B cell (primary cell): ENCODE data around the gene KLHL24. TPM values are rescaled to one million over a fixed set of nuclear protein-coding genes. Genes with fewer than 3 reads are reported as not detected.
A peak's percentile ranks its signal among the peaks of the same experiment; 100 is the strongest.

Source experiments
- ATAC-seq: fragments of 200-7000 bp; cut with Tn5 transposase; one replicate; pipeline ENCODE4 v1.10.0; 2021; ENCODE audit warnings: low read depth, mild to moderate bottlenecking, moderate number of reproducible peaks, moderate library complexity
- CTCF ChIA-PET: fragments of 350-600 bp; sonication (Branson Sonifier 250); formaldehyde crosslinking; loops from one replicate; lab custom pipeline; 2021; ENCODE audit warnings: antibody characterized with exemption, inconsistent platforms; lab: Charles Lee
- POLR2A ChIA-PET: fragments of 350-600 bp; sonication (Branson Sonifier 250); formaldehyde crosslinking; loops from one replicate; lab custom pipeline; 2021; ENCODE audit warnings: antibody characterized with exemption; lab: Charles Lee
- DNase-seq: peaks from one replicate; pipeline ENCODE4 v3.0.0; 2013
- H2AFZ ChIP-seq: 2 replicates; pipeline ENCODE4 v1.6.1; 2012; ENCODE audit warnings: mild to moderate bottlenecking, low read depth, low read length; ENCODE audit not compliant: insufficient read depth, poor library complexity, severe bottlenecking
- H3K27ac ChIP-seq, 2 donors: 1 replicate in 1 of 2; 2 replicates in 1 of 2; pipeline ENCODE4 v1.5.1; 2012 to 2013; ENCODE audit warnings: low read length in 2 of 2, mild to moderate bottlenecking in 2 of 2, moderate library complexity in 1 of 2
- H3K27me3 ChIP-seq, 4 experiments: fragments of 200-600 bp in 1 of 4; sonication (generic) in 1 of 4; replicated peaks in 1 of 4; 1 replicate in 2 of 4; 2 replicates in 2 of 4; pipeline versions ENCODE4 v1.6.1 to v1.7.0; 2013 to 2016; ENCODE audit warnings: low read length in 3 of 4, mild to moderate bottlenecking in 2 of 4, mixed read lengths in 1 of 4, moderate library complexity in 1 of 4; ENCODE audit not compliant: insufficient read depth in 4 of 4, control insufficient read depth in 3 of 4; ENCODE audit errors: control extremely low read depth in 1 of 4
- H3K36me3 ChIP-seq, 2 experiments: replicated peaks in 1 of 2; 1 replicate in 1 of 2; 2 replicates in 1 of 2; pipeline versions ENCODE4 v1.6.1 to v1.7.1; 2013; ENCODE audit warnings: low read length in 1 of 2; ENCODE audit not compliant: insufficient read depth in 2 of 2, control insufficient read depth in 1 of 2; ENCODE audit errors: control extremely low read depth in 1 of 2, extremely low read depth in 1 of 2
- H3K4me1 ChIP-seq, 2 donors: fragments of 200-600 bp in 1 of 2; sonication (generic) in 1 of 2; 1 replicate in 1 of 2; 2 replicates in 1 of 2; pipeline versions ENCODE4 v1.5.1 to v1.6.1; 2013 to 2017; ENCODE audit warnings: low read length in 2 of 2; ENCODE audit not compliant: control insufficient read depth in 2 of 2, insufficient read depth in 2 of 2
- H3K4me2 ChIP-seq: replicated peaks from 2 replicates; pipeline ENCODE3; 2012; ENCODE audit warnings: mild to moderate bottlenecking, low read depth, low read length; ENCODE audit not compliant: poor library complexity, severe bottlenecking
- H3K4me3 ChIP-seq, 5 experiments: fragments of 200-600 bp in 1 of 5; sonication (generic) in 1 of 5; 1 replicate in 3 of 5; 2 replicates in 2 of 5; pipeline versions ENCODE4 v1.5.1 to v1.7.0; 2011 to 2016; ENCODE audit warnings: low read length in 4 of 5, mild to moderate bottlenecking in 4 of 5, low read depth in 2 of 5, control low read depth in 1 of 5, moderate library complexity in 1 of 5; ENCODE audit not compliant: insufficient read depth in 1 of 5; ENCODE audit errors: control extremely low read depth in 1 of 5, extremely low read depth in 1 of 5
- H3K79me2 ChIP-seq: fragments of 200-600 bp; sonication (generic); one replicate; pipeline ENCODE4 v1.6.0; 2016; ENCODE audit warnings: low read length; ENCODE audit not compliant: control insufficient read depth, insufficient read depth
- H3K9ac ChIP-seq: fragments of 200-600 bp; sonication (generic); 2 replicates; pipeline ENCODE4 v1.6.1; 2017; ENCODE audit warnings: mild to moderate bottlenecking, low read length, moderate library complexity
- H3K9me3 ChIP-seq, 3 donors: one replicate each; pipeline versions ENCODE4 v1.6.1 to v1.7.1; 2013; ENCODE audit warnings: low read length in 2 of 3; ENCODE audit not compliant: control insufficient read depth in 2 of 3, insufficient read depth in 1 of 3; ENCODE audit errors: control extremely low read depth in 1 of 3
- H4K20me1 ChIP-seq: 2 replicates; pipeline ENCODE4 v1.6.0; 2012; ENCODE audit warnings: mild to moderate bottlenecking, low read length; ENCODE audit not compliant: insufficient read depth, control insufficient read depth, poor library complexity, severe bottlenecking
- H3K27ac Mint-ChIP-seq: one replicate; pipeline ENCODE4 v1.8.0; 2021; ENCODE audit warnings: mixed read lengths
- H3K27me3 Mint-ChIP-seq: one replicate; pipeline ENCODE4 v1.8.0; 2021; ENCODE audit warnings: mixed read lengths
- H3K4me1 Mint-ChIP-seq: one replicate; pipeline ENCODE4 v1.8.0; 2021; ENCODE audit warnings: mixed read lengths
- H3K4me3 Mint-ChIP-seq: one replicate; pipeline ENCODE4 v1.8.0; 2021; ENCODE audit warnings: mixed read lengths
- H3K9me3 Mint-ChIP-seq: one replicate; pipeline ENCODE4 v1.8.0; 2022; ENCODE audit warnings: mixed read lengths; ENCODE audit not compliant: insufficient read depth
- CTCF ChIP-seq: fragments of 200-600 bp; IDR thresholded peaks from one replicate; pipeline ENCODE4 v1.8.0; 2022; ENCODE audit warnings: antibody characterized with exemption, mild to moderate bottlenecking
- EZH2 ChIP-seq: IDR thresholded peaks from 2 replicates; pipeline ENCODE4 v1.6.1; 2012; ENCODE audit warnings: borderline replicate concordance, low read depth, mild to moderate bottlenecking, moderate library complexity, low read length; ENCODE audit not compliant: insufficient read depth, poor library complexity, severe bottlenecking
- WGBS: methylation state at CpG from one replicate; pipeline ENCODE4 v1.1.5; 2013; ENCODE audit warnings: missing lambda C conversion rate; ENCODE audit not compliant: insufficient coverage; 5-methylcytosine and 5-hydroxymethylcytosine counted together
- intact Hi-C: fragments of 100-400 bp; cut with micrococcal nuclease; formaldehyde crosslinking; loops from one replicate; pipeline ENCODE4 v1.10.0; 2022
- polyA plus RNA-seq: library from polyadenylated mRNA; depleted of rRNA; stranded (reverse); fragments of >200 nt; gene quantifications from 2 replicates; pipeline ENCODE4 v1.2.3, GENCODE V29; 2012
- total RNA-seq, 2 donors: library from RNA; stranded (reverse); fragments of 120-200 nt in 1 of 2; gene quantifications; 1 replicate in 1 of 2; 2 replicates in 1 of 2; pipeline versions ENCODE4 v1.2.3 to v1.2.4, GENCODE V29; 2013 to 2022

KLHL24 gene
- total and polyA plus RNA-seq, 2 donors (not counting 1 experiment from before 2014, with no cell fraction given): 37.4 to 134 TPM

GRCh38 chr3:183590442-183590841 lies 45.0 kb upstream of the KLHL24 start:
- Histone ChIP-seq H3K27ac (no peak overlapping the region), H3K79me2 (no peaks in the 10 kb centered on the region), H4K20me1 (peaks cover 6% of the 10 kb centered on the region), H3K27me3 (peaks cover 0 to 19% (median 5%) of the 10 kb centered on the region in 4 experiments), H2AFZ (no peak overlapping the region), H3K36me3 (no peaks in the 10 kb centered on the region), H3K9ac (no peak overlapping the region), H3K4me1 (peaks cover 40 to 58% of the 10 kb centered on the region in 2 donors), H3K4me2 (no peak overlapping the region), H3K4me3 (no peak overlapping the region), H3K9me3 (peaks cover 0 to 3% (median 0%) of the 10 kb centered on the region in 3 donors)
- 100% methylated on average over 5 of the region's 6 CpGs for WGBS
- Mint-ChIP-seq H3K4me1 (peaks cover 60% of the 10 kb centered on the region), H3K9me3 (no peaks in the 10 kb centered on the region), H3K27ac (no peak overlapping the region), H3K4me3 (no peak overlapping the region), H3K27me3 (peaks cover 15% of the 10 kb centered on the region)
- DNase-seq: no peak
- intact Hi-C loops: loop anchor here (5.0 kb wide), 1 partner anchor 33 kb away; the partner anchor contains the start of gene KLHL6
- TF ChIP-seq EZH2 (no peak), CTCF (no peak)
- ATAC-seq: no peak
- CTCF ChIA-PET: interaction anchor here (2.4 kb wide), 1 partner anchor 121 kb away, joined by 14 read pairs; no protein-coding TSS in a partner anchor
- POLR2A ChIA-PET: interaction anchor here (1.2 kb wide), 1 partner anchor 10 kb away, joined by 3 read pairs; no protein-coding TSS in a partner anchor

GRCh38 chr3:183591881-183592521 lies 43.4 kb upstream of the KLHL24 start:
- no peak overlapping the region for H2AFZ ChIP-seq
- H3K27ac ChIP-seq: no peak overlapping the region
- Mint-ChIP-seq H3K4me1 (peaks cover 47% of the 10 kb centered on the region), H3K9me3 (no peaks in the 10 kb centered on the region), H3K27ac (peak overlapping the region; percentile 15), H3K4me3 (peak overlapping the region; percentile 56), H3K27me3 (peaks cover 15% of the 10 kb centered on the region)
- ChIA-PET POLR2A (interaction anchor here (0.6 to 1.5 kb wide), 3 partner anchors 12 to 45 kb away, joined by 3 to 10 read pairs (median 5); no protein-coding TSS in a partner anchor), CTCF (interaction anchor here (0.6 to 2.4 kb wide), 19 partner anchors 8 to 175 kb away, joined by 3 to 14 read pairs (median 4); partner anchors contain the start of gene KLHL24)
- peak; percentile 76 for ATAC-seq
- TF ChIP-seq CTCF (peak; percentile 71), EZH2 (no peak)
- H3K36me3 ChIP-seq: no peaks in the 10 kb centered on the region
- DNase-seq: peak; percentile 77
- peaks cover 0 to 28% (median 5%) of the 10 kb centered on the region in 4 experiments for H3K27me3 ChIP-seq
- peaks cover 0 to 4% (median 3%) of the 10 kb centered on the region in 3 donors for H3K9me3 ChIP-seq
- peak overlapping the region; percentile 57 for H3K4me2 ChIP-seq
- H3K9ac ChIP-seq: no peak overlapping the region
- no peaks in the 10 kb centered on the region for H3K79me2 ChIP-seq
- WGBS: 14% methylated on average over 4 of the region's 6 CpGs
- peak overlapping the region in 1 of 5 experiments; percentile 16 for H3K4me3 ChIP-seq
- intact Hi-C loops: loop anchor here (1.0 to 5.0 kb wide), 3 partner anchors 35 to 75 kb away; partner anchors contain the start of gene KLHL6
- H3K4me1 ChIP-seq: peaks cover 32 to 49% of the 10 kb centered on the region in 2 donors
- peaks cover 6% of the 10 kb centered on the region for H4K20me1 ChIP-seq
